HFF-Myc (cell line): ENCODE measurements around the gene DIP2A.
"Not testable (repeated sequence)": the region's sequence is repeated elsewhere in the genome, so short reads cannot be mapped to it uniquely, and the experiment has no call there.

ENCODE experiments used
- DNase-seq: peaks from one replicate; pipeline ENCODE4 v3.0.0-alpha.2; 2011; ENCODE audit warnings: low read depth; ENCODE audit errors: extremely low read depth
- H3K4me3 ChIP-seq: replicated peaks from 2 replicates; pipeline ENCODE4 v1.5.1; 2011; ENCODE audit warnings: low read depth, mild to moderate bottlenecking, control low read depth, low read length
- CTCF ChIP-seq: IDR thresholded peaks from 2 replicates; pipeline ENCODE4 v1.5.1; 2012; ENCODE audit warnings: mild to moderate bottlenecking, low read depth, low read length, control low read depth; ENCODE audit errors: missing control alignments

DIP2A gene

DNA sequence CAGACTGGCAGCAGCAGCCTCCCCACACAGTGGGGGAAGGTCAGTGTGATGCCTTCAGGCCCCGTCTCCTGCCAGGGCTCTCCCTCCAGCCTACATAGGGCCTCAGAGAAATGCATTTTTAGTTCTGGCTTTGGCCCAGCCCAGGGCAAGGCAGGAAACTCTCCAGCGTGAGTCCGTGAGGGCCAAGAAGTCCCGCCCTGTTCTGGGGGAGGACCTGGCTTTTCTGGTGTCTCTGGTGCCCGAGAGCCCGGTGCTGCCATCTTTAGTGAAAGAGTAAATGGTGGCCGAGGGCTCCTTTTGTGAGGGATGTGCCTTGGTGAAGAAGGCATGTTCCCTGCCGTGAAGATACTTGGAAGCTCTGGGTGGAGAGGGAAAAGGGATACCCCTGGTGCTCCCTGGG, 14.8 kb upstream of the DIP2A start:
- DNase-seq = no peak
- no peak for TF ChIP-seq CTCF
- no peak overlapping the region for H3K4me3 ChIP-seq

DNA sequence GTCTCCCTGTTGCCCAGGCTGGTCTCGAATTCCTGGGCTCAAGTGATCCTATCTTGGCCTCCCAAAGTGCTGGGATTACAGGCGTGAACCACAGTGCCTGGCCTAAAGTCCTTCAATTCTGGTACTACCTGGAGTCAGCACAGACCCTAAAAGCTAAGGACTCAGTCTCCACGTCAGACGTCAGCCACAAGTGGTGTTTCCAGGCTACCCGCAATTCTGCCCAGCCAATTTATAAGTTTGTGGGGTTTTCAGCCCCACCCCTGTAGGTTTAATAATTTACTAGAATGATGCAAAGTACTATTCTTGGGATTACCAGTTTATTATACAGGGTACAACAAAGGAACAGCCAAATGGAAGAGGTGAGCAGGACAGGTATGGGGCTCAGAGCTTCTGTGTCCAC, 10.6 kb upstream of the DIP2A start:
- no peak for TF ChIP-seq CTCF
- H3K4me3 ChIP-seq = no peak overlapping the region
- no peak for DNase-seq

- not testable (repeated sequence) for DNase-seq, H3K4me3 ChIP-seq
Measured at GRCh38 chr21:46448855-46449254, 9.8 kb upstream of the DIP2A start.

GRCh38 chr21:46452710-46453109, 6.0 kb upstream of the DIP2A start:
- no peak for DNase-seq
- no peak overlapping the region for H3K4me3 ChIP-seq
- TF ChIP-seq CTCF = no peak

GRCh38 chr21:46454142-46454541, 4.5 kb upstream of the DIP2A start:
- DNase-seq = no peak
- no peak for TF ChIP-seq CTCF
- no peak overlapping the region for H3K4me3 ChIP-seq

DNA sequence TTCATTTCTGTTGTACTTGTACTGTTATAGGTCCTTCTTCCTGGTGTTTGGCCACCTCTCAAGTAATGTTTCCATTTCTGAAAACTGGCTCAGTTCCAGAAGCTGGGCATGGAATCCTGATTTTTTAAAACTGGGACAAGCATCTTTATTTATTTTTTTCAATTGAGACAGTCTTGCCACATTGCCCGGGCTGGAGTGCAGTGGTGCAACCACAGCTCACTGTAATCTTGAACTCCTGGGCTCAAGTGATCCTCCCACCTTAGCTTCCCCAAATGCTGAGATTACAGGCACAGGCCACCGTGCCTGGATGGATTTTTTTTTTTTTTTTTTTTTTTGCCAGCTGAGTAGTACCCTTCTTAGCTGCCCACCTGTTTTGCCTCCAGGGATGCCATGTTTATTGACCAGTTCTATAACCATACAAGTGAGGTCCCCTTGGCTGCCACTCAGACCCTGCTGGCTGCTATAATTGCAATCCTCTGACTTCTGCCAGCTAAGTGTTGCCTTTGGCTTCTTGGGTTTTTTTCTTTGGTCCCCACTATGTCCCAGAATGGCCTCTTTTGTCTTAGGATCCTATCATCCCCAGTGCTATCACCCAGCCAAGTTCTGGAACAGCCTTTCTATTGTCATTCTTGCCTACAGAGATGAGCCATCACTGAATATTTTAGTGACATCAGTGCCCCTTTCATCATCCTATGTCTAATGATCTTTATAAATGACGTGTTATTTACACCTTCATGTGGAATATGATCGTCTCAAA, 3.9 kb upstream of the DIP2A start:
- H3K4me3 ChIP-seq = no peak overlapping the region
- DNase-seq = no peak
- TF ChIP-seq CTCF = no peak

DNA sequence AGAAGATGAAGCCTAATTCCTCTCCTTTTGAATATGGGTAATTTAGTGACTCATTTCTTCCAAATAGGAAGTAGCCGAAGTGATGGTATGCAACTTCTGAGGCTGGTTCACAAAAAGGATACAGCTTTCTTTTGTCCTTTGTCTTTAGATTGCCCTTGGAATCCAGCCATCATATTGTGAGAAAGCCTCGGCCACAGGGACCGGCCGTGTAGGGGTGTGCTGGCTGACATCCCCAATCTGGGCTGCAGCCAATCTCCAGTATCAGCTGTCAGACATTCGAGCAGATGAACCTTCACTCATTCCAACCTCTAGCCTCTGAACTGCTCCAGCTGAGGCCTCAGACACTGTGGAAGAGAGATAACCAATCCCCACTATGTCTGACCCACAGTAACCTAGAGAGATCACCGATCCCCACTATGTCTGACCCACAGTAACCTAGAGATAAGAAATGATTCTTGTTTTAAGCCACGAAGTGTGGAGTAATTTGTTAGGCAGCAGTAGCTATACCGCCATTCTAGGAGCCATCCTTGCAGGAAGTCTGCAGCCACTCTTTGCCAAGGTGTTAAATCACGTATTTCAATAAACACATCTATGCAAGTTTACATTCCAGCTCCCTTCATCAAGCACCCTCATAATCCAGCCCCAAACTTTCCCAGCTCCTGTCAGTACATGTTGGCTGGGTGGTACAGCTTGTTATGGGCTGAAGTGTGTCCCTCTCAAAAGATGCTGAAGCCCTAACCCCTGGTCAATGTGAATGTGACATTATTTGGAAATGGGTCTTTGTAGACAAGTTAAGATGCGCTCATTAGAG, 2.9 kb upstream of the DIP2A start:
- DNase-seq = no peak
- H3K4me3 ChIP-seq = no peak overlapping the region
- TF ChIP-seq CTCF = no peak
